HepG2 (cell line): ENCODE data around the gene PPP2R5C. TPM values are rescaled to one million over a fixed set of nuclear protein-coding genes. Genes with fewer than 3 reads are reported as not detected.
A peak's percentile ranks its signal among the peaks of the same experiment; 100 is the strongest.

Experiments
- ATAC-seq: fragments of 200-7000 bp; cut with Tn5 transposase; 3 replicates; pipeline ENCODE4 v1.9.1; 2020; ENCODE audit warnings: mild to moderate bottlenecking, moderate library complexity
- BruUV-seq: library from RNA; stranded (reverse); fragments of 400-500 nt; replicated peaks from 2 replicates; lab custom pipeline; 2021; lab: Mats Ljungman, UMichigan
- CTCF ChIA-PET: fragments of 300-600 bp; formaldehyde crosslinking; extraction: SDS; loops from one replicate; lab custom pipeline; 2021; ENCODE audit warnings: low total read pairs, inconsistent platforms, low intra/inter-chr PET ratio; lab: Yijun Ruan, JAX
- POLR2A ChIA-PET: fragments of 350-600 bp; sonication (Branson Sonifier 250); formaldehyde crosslinking; loops from one replicate; lab custom pipeline; 2020; ENCODE audit warnings: antibody characterized with exemption, inconsistent platforms; lab: Yijun Ruan, JAX
- DNase-seq: peaks from one replicate; pipeline ENCODE4 v3.0.0-alpha.2; 2015; ENCODE audit warnings: low spot score
- FAIRE-seq: peaks from 3 replicates; lab custom pipeline; 2011; peaks lifted over from hg19 to GRCh38; lab: Jason Lieb, UNC
- H2AFZ ChIP-seq: one replicate; pipeline ENCODE4 v1.6.1; 2011; ENCODE audit warnings: low read length, inconsistent platforms
- H3K27ac ChIP-seq: fragments of 300-600 bp; 3 replicates; pipeline ENCODE4 v1.8.0; 2011; ENCODE audit warnings: mixed run types, mild to moderate bottlenecking, mixed read lengths, low read length, inconsistent platforms; ENCODE audit not compliant: insufficient read depth; ENCODE audit errors: extremely low read length
- H3K27me3 ChIP-seq, 2 experiments: fragments of 200-600 bp in 1 of 2; 2 replicates in 1 of 2; 3 replicates in 1 of 2; pipeline versions ENCODE4 v1.6.0 to v1.8.0; 2011; ENCODE audit warnings: low read length in 2 of 2, mild to moderate bottlenecking in 2 of 2, moderate library complexity in 2 of 2, inconsistent platforms in 1 of 2; ENCODE audit not compliant: insufficient read depth in 2 of 2, control insufficient read depth in 1 of 2
- H3K36me3 ChIP-seq, 2 experiments: fragments of 200-600 bp in 1 of 2; replicated peaks in 1 of 2; 2 replicates in 1 of 2; 3 replicates in 1 of 2; pipeline versions ENCODE4 v1.5.1 to v1.8.0; 2011; ENCODE audit warnings: low read length in 2 of 2, inconsistent platforms in 1 of 2; ENCODE audit not compliant: insufficient read depth in 2 of 2, control insufficient read depth in 1 of 2
- H3K4me1 ChIP-seq: 2 replicates; pipeline ENCODE4 v1.5.1; 2012; ENCODE audit warnings: low read length, inconsistent platforms; ENCODE audit not compliant: insufficient read depth
- H3K4me2 ChIP-seq: 2 replicates; pipeline ENCODE4 v1.6.0; 2011; ENCODE audit warnings: low read depth, low read length, inconsistent platforms
- H3K4me3 ChIP-seq, 3 experiments: fragments of 200-600 bp in 1 of 3; sonication (generic), shearing (Covaris generic) in 1 of 3; replicated peaks in 1 of 3; 2 replicates each; pipeline ENCODE4 v1.5.1; 2011 to 2016; ENCODE audit warnings: low read length in 3 of 3, inconsistent platforms in 2 of 3, low read depth in 2 of 3, mild to moderate bottlenecking in 2 of 3, control low read depth in 1 of 3, mixed read lengths in 1 of 3; ENCODE audit not compliant: insufficient read depth in 1 of 3
- H3K79me2 ChIP-seq: one replicate; pipeline ENCODE4 v1.6.1; 2011; ENCODE audit warnings: low read length, inconsistent platforms; ENCODE audit not compliant: insufficient read depth
- H3K9ac ChIP-seq: 2 replicates; pipeline ENCODE4 v1.6.0; 2011; ENCODE audit warnings: mild to moderate bottlenecking, low read depth, low read length, inconsistent platforms; ENCODE audit not compliant: insufficient read depth
- H3K9me3 ChIP-seq: 2 replicates; pipeline ENCODE4 v1.5.1; 2012; ENCODE audit warnings: mild to moderate bottlenecking, low read length
- H4K20me1 ChIP-seq: 2 replicates; pipeline ENCODE4 v1.6.0; 2011; ENCODE audit warnings: inconsistent platforms, mild to moderate bottlenecking, low read length, moderate library complexity; ENCODE audit not compliant: insufficient read depth
- AGO2 ChIP-seq: fragments of 200-400 bp; formaldehyde crosslinking; optimal IDR thresholded peaks from 2 replicates; pipeline ENCODE3; 2017; ENCODE audit warnings: mild to moderate bottlenecking, low read depth, low read length, moderate library complexity
- ATF7-NPFF ChIP-seq: sonication (generic); formaldehyde crosslinking; IDR thresholded peaks from 2 replicates; pipeline ENCODE4 v1.8.1; 2023; ENCODE audit warnings: mild to moderate bottlenecking, low read depth, missing genetic modification reagents, moderate library complexity
- DPF2 ChIP-seq: sonication (generic); formaldehyde crosslinking; IDR thresholded peaks from 2 replicates; pipeline ENCODE4 v1.4.0; 2020; ENCODE audit warnings: mild to moderate bottlenecking, low read depth, missing genetic modification reagents, borderline replicate concordance
- FOXC1 ChIP-seq: sonication (generic); formaldehyde crosslinking; IDR thresholded peaks from 2 replicates; pipeline ENCODE4 v1.8.0; 2022; ENCODE audit warnings: mild to moderate bottlenecking, missing genetic modification reagents, borderline replicate concordance
- POGK ChIP-seq: sonication (generic); formaldehyde crosslinking; conservative IDR thresholded peaks from 2 replicates; pipeline ENCODE4 v1.8.0; 2022; ENCODE audit warnings: mild to moderate bottlenecking, moderate library complexity, missing genetic modification reagents
- ZBTB1 ChIP-seq: sonication (generic); formaldehyde crosslinking; IDR thresholded peaks from 2 replicates; pipeline ENCODE4 v1.4.0; 2020; ENCODE audit warnings: missing genetic modification reagents, borderline replicate concordance
- ZBTB21 ChIP-seq: sonication (generic); formaldehyde crosslinking; IDR thresholded peaks from 2 replicates; pipeline ENCODE4 v1.4.0; 2020; ENCODE audit warnings: missing genetic modification reagents
- ZNF225 ChIP-seq: sonication (generic); formaldehyde crosslinking; IDR thresholded peaks from 2 replicates; pipeline ENCODE4 v1.4.0; 2020; ENCODE audit warnings: mild to moderate bottlenecking, missing genetic modification reagents
- ZNF432 ChIP-seq: sonication (generic); formaldehyde crosslinking; IDR thresholded peaks from 2 replicates; pipeline ENCODE4 v1.5.0; 2020; ENCODE audit warnings: missing genetic modification reagents, mild to moderate bottlenecking, borderline replicate concordance
- ZNF615 ChIP-seq: sonication (generic); formaldehyde crosslinking; IDR thresholded peaks from 2 replicates; pipeline ENCODE4 v1.5.0; 2020; ENCODE audit warnings: mild to moderate bottlenecking, missing genetic modification reagents, borderline replicate concordance
- WGBS: methylation state at CpG from one replicate; pipeline ENCODE4 v1.1.6; 2017; ENCODE audit warnings: low lambda C conversion rate; 5-methylcytosine and 5-hydroxymethylcytosine counted together
- in situ Hi-C: cut with HindIII; loops from 2 replicates; pipeline ENCODE4 v1.10.0; 2017; ENCODE audit warnings: low pct_unique_long_range_greater_than_20kb; ENCODE audit not compliant: extremely low pct_ligation_motif_present
- intact Hi-C: fragments of 100-400 bp; cut with micrococcal nuclease; formaldehyde crosslinking; loops from one replicate; pipeline ENCODE4 v1.10.0; 2022; ENCODE audit not compliant: unreplicated experiment
- polyA plus RNA-seq, 8 experiments: library from polyadenylated mRNA; depleted of rRNA in 3 of 8; stranded (reverse) in 7 of 8; unstranded in 1 of 8; fragments of >200 nt; fragmentation: Illumina TruSeq in 4 of 8; extraction: Trizol in 4 of 8; gene quantifications; 2 replicates each; pipeline versions ENCODE4 v1.2.1 to v1.2.3, GENCODE V29; 2011 to 2016; ENCODE audit warnings: low read depth in 4 of 8, missing spikeins in 1 of 8, mixed read lengths in 1 of 8; ENCODE audit not compliant: insufficient read depth in 1 of 8
- total RNA-seq, 5 experiments: library from RNA; depleted of rRNA; stranded (reverse); fragments of >200 nt; fragmentation: Illumina TruSeq; extraction: Trizol; gene quantifications; 2 replicates each; pipeline ENCODE4 v1.2.3, GENCODE V29; 2016; ENCODE audit warnings: low read depth in 1 of 5
- TF ChIP-seq, protein P1 (sequence below): sonication (generic); formaldehyde crosslinking; IDR thresholded peaks from 2 replicates; pipeline ENCODE4 v1.4.0; 2020; ENCODE audit warnings: missing genetic modification reagents, mild to moderate bottlenecking, borderline replicate concordance
- TF ChIP-seq, protein P2 (sequence below): sonication (generic); formaldehyde crosslinking; conservative IDR thresholded peaks from 2 replicates; pipeline ENCODE4 v1.8.0; 2022; ENCODE audit warnings: missing genetic modification reagents

The PPP2R5C gene
- total and polyA plus RNA-seq, 2 of the 13 experiments (the other 11 are each of a cell fraction or from before 2014, with no cell fraction given) = 74.3 to 78.5 TPM

DNA sequence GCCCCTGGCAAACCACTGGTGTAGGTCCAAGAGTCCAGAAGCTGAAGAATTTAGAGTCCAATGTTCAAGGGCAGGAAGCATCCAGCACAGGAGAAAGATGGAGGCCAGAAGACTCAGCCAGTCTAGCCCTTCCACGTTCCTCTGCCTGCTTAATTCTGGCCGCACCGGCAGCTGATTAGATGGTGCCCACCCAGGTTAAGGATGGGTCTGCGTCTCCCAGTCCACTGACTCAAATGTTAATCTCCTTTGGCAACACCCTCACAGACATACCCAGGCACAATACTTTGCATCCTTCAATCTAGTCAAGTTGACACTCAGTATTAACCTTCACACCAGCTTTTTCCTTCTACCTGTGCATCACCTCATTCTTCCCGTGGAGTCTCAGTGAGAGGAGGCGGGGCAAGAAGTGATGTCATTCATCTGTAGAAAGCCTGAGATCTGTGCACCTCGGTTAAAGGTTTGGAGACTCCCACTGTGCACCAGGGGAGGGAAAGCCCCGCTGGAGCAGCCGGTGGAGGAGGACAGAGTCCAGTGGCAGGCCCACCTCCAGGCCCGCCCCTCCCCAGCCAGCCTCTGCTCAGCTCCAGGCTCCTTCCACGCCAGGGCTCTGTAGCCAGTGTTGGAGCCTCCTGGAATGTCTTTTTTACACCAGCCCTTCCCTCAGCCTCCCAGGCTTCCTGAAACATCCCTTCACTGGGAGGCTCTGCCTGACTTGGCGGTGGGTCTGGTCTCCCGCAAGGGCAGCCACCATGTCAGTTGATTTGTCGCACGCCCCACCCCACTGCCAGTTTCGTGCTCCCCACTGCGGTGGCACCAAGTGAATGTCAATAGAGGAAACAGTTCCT, 122.8 kb downstream of the PPP2R5C start (continued):
- peak; percentile 6 for TF ChIP-seq AGO2

- WGBS = 94% methylated on average over 21 of the region's 24 CpGs
- H3K36me3 ChIP-seq = peaks cover 13 to 54% of the 10 kb centered on the region in 2 experiments; a peak in 4 of 5 replicates
- ATAC-seq (no peak), DNase-seq (no peak), FAIRE-seq (no peak)
- ChIA-PET POLR2A (no interaction called here), CTCF (no interaction called here)
- no peak overlapping the region for H3K4me3 ChIP-seq
- H3K4me1 ChIP-seq = peaks cover 14% of the 10 kb centered on the region; the same call in 1 of the 2 replicates
- H3K27me3 ChIP-seq = no peaks in the 10 kb centered on the region
- H3K4me2 ChIP-seq = no peak overlapping the region
- 0 out of 2 replicates have a peak, but pooled peaks cover 2% of the 10 kb centered on the region for H4K20me1 ChIP-seq
- no peak overlapping the region for H3K27ac ChIP-seq
- no peaks in the 10 kb centered on the region for H3K9me3 ChIP-seq
- no peak overlapping the region for H3K9ac ChIP-seq
- in situ Hi-C loops (no loop called here), intact Hi-C loops (no loop called here)
- BruUV-seq = no TSS peak
- H2AFZ ChIP-seq = no peak overlapping the region
- H3K79me2 ChIP-seq = no peaks in the 10 kb centered on the region
- TF ChIP-seq ZNF225 (CRISPR knock-in tag) (no peak), ZNF432 (CRISPR knock-in tag) (no peak), ZNF615 (CRISPR knock-in tag) (no peak), ATF7-NPFF (no peak), FOXC1 (CRISPR knock-in tag) (no peak), POGK (no peak), ZBTB21 (CRISPR knock-in tag) (no peak), ZBTB1 (CRISPR knock-in tag) (no peak), DPF2 (no peak)
- TF ChIP-seq, protein P1, sequence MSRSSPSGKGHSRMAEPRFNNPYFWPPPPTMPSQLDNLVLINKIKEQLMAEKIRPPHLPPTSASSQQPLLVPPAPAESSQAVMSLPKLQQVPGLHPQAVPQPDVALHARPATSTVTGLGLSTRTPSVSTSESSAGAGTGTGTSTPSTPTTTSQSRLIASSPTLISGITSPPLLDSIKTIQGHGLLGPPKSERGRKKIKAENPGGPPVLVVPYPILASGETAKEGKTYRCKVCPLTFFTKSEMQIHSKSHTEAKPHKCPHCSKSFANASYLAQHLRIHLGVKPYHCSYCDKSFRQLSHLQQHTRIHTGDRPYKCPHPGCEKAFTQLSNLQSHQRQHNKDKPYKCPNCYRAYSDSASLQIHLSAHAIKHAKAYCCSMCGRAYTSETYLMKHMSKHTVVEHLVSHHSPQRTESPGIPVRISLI (CRISPR knock-in tag) = no peak
- TF ChIP-seq, protein P2, sequence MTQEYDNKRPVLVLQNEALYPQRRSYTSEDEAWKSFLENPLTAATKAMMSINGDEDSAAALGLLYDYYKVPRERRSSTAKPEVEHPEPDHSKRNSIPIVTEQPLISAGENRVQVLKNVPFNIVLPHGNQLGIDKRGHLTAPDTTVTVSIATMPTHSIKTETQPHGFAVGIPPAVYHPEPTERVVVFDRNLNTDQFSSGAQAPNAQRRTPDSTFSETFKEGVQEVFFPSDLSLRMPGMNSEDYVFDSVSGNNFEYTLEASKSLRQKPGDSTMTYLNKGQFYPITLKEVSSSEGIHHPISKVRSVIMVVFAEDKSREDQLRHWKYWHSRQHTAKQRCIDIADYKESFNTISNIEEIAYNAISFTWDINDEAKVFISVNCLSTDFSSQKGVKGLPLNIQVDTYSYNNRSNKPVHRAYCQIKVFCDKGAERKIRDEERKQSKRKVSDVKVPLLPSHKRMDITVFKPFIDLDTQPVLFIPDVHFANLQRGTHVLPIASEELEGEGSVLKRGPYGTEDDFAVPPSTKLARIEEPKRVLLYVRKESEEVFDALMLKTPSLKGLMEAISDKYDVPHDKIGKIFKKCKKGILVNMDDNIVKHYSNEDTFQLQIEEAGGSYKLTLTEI (CRISPR knock-in tag) = no peak
Observed at GRCh38 chr14:101884934-101885576, 123.5 kb downstream of the PPP2R5C start.
